Measurements from ENCODE around the gene CSH2. TPM values are rescaled to one million over a fixed set of nuclear protein-coding genes. Genes with fewer than 3 reads are reported as not detected.
"Not testable (repeated sequence)": the region's sequence is repeated elsewhere in the genome, so short reads cannot be mapped to it uniquely, and the experiment has no call there.

The CSH2 gene
- total RNA-seq, 4 donors from 2014 or later = not detected

DNA sequence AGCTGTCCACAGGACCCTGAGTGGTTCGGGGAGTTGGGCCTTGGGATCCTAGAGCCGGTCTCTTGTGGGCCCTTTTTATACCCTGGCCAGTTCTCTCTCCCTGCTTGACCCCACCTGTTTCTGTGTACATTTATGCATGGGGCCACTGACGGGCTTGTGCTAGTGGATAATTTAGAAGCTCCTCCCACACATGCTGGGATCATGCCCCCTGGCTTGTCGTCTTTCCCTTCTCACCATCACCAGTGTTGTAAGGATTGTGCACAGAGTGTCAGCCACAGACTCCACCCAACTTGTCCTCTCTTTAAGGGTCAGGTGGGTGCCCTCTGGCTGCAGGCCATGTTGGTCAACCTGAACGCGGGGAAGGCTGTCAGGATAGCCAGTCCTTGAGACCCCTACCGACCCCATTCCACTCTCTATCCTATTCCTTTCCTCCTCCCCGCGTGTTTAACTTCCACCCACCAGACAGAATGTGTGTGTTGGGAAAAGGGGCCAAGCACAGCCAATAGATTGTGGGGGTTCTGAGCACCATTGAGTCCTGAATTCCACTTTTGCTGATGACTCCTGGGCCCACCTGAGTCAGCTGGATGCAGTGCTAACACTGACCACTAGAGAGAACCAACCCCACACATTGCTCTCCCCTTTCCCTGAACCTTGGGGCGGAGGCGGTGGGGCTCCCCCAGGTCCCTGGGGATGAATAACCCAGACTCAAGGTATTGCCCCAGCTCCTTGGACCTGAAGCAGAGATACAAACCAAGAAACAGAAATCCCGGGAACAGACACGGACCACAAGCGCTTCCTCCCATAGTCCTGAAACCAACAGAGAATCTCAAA, 23.3 kb upstream of the CSH2 start, which contains the start of gene CSH1:
Gene CSH1, minus strand, starts transcription at position 51 of the 831 bp plus-strand sequence. CDS start 63 bp downstream, outside the sequence.
- H3K27ac ChIP-seq; intact Hi-C loops (cut with DNase I); H3K36me3 ChIP-seq; DNase-seq; H3K4me1 ChIP-seq; H3K4me3 ChIP-seq; H3K9me3 ChIP-seq; H3K27me3 ChIP-seq: not testable (repeated sequence)
- WGBS, 2 donors = 92 to 94% methylated on average over 3 of the region's 14 CpGs

DNA sequence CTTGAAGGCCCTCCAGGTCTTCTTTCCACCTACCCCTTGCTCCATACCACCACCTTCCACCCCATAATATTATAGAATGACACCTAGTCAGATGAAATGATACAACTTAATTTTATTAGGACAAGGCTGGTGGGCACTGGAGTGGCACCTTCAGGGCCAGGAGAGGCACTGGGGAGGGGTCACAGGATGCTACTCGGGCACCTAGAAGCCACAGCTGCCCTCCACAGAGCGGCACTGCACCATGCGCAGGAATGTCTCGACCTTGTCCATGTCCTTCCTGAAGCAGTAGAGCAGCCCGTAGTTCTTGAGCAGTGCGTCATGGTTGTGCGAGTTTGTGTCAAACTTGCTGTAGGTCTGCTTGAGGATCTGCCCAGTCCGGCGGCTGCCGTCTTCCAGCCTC, 21.3 kb upstream of the CSH2 start:
- H3K27ac ChIP-seq; DNase-seq; H3K36me3 ChIP-seq; H3K4me3 ChIP-seq; intact Hi-C loops (cut with DNase I); H3K27me3 ChIP-seq; H3K9me3 ChIP-seq; H3K4me1 ChIP-seq: not testable (repeated sequence)
- 94% methylated on average over 7 of the region's 10 CpGs; no CpG with 5 or more reads in 1 of the 2 donors for WGBS, 2 donors

DNA sequence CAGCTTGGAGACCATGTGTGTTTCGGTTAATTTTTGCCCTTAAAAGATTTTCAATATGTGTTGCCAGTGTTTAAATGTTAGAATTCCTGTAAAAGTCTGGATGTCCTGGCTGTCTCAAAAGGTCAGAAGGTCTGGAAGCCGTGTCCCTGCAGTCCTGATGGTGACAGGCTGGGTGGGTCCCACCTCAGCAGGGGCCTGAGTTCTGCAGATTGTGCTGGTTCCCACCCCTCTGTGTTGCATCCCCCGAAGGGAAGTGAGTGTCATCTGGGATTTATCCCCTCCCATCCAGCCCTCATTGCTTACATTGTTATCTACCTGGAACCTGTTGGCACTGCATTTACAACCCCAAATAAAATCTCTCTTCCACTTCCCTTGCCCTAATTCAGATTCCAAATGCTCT, 20.5 kb upstream of the CSH2 start:
- 49 to 62% methylated on average over 2 to 3 of the region's 3 CpGs for WGBS, 2 donors
- H3K36me3 ChIP-seq; H3K27me3 ChIP-seq; H3K4me3 ChIP-seq; intact Hi-C loops (cut with DNase I); H3K27ac ChIP-seq; H3K9me3 ChIP-seq; DNase-seq; H3K4me1 ChIP-seq: not testable (repeated sequence)

DNA sequence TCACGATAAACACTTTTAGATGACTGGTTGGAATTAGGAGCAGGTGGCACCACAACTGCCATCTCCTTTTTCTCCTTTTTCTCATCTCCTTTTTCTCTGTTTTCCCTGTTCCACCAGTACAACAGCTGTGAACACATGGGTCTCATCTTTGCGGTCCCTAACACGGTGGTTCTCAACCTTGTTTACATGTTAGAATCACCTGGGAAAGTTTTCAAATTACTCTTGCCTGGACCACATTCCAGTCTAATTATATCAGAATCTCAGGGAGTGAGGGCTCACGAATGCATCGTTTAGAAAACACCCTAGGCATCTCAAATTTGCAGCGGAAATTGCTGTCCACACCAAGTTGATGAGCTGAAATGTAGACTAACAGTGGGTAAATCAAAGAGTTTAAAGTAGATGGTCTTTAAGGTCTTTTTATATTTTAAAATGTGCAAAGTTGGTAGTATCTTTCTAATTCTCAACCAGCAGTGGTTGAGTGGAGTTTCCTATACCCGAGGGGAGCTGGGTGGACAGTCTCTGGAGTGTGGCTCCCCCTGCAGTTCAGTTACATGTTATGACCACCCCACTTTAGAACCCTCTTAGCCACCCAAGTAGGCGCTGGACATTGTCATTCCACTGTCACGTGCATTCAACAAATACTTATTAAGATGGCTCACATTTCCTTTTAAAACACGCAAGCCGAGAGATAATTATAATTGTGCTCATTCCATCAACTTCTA, 19.0 kb upstream of the CSH2 start:
- H3K27ac ChIP-seq; H3K4me3 ChIP-seq; H3K27me3 ChIP-seq; H3K36me3 ChIP-seq; H3K4me1 ChIP-seq; DNase-seq; H3K9me3 ChIP-seq; intact Hi-C loops (cut with DNase I): not testable (repeated sequence)
- WGBS, 2 donors = 55 to 74% methylated on average over 10 to 11 of the region's 11 CpGs

DNA sequence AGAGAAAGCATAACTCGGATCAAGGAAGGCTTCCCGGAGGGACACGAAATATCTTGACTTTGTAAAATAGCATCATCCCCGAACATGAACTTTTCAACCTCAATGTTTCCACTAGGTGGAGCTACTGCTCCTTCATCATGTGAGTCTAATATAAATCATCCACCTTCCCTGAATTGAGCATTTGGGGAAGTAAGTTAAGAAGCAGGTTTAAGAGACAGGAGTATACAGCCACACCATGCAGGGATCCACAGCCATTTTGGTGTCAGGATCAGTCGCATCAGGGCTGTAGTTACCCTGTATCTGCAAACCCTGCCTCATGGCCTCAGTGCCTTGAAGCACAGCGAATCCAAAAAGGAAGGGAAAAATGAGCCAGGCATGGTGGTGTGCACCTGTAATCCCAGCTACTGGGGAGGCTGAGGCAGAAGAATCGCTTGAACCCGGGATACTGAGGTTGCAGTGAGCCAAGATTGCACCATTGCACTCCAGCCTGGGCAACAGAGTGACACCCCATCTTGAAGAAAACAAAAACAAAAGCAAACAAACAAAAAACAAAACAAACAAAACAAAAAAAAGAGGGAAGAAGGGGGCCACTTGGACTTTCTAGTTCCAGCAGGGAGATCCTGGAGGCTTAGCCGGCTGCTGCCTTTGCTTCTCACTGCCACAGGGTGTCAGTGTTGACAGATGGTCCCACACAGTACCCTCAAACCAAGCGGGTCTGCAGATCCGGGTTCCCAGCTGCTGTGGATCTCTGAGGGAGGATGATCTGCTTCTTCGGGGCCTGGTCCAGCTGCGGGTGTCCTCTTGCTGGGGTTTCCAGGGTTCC, 15.8 kb upstream of the CSH2 start:
- H3K36me3 ChIP-seq; H3K27me3 ChIP-seq; H3K4me3 ChIP-seq; H3K9me3 ChIP-seq; intact Hi-C loops (cut with DNase I); H3K4me1 ChIP-seq; DNase-seq; H3K27ac ChIP-seq: not testable (repeated sequence)
- TF ChIP-seq, protein P1, sequence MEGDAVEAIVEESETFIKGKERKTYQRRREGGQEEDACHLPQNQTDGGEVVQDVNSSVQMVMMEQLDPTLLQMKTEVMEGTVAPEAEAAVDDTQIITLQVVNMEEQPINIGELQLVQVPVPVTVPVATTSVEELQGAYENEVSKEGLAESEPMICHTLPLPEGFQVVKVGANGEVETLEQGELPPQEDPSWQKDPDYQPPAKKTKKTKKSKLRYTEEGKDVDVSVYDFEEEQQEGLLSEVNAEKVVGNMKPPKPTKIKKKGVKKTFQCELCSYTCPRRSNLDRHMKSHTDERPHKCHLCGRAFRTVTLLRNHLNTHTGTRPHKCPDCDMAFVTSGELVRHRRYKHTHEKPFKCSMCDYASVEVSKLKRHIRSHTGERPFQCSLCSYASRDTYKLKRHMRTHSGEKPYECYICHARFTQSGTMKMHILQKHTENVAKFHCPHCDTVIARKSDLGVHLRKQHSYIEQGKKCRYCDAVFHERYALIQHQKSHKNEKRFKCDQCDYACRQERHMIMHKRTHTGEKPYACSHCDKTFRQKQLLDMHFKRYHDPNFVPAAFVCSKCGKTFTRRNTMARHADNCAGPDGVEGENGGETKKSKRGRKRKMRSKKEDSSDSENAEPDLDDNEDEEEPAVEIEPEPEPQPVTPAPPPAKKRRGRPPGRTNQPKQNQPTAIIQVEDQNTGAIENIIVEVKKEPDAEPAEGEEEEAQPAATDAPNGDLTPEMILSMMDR (IDR thresholded peaks at IDR 0.05) = peak; percentile 9 to 52 (median 31)
- 19 to 23% methylated on average over 11 of the region's 13 CpGs for WGBS, 2 donors

DNA sequence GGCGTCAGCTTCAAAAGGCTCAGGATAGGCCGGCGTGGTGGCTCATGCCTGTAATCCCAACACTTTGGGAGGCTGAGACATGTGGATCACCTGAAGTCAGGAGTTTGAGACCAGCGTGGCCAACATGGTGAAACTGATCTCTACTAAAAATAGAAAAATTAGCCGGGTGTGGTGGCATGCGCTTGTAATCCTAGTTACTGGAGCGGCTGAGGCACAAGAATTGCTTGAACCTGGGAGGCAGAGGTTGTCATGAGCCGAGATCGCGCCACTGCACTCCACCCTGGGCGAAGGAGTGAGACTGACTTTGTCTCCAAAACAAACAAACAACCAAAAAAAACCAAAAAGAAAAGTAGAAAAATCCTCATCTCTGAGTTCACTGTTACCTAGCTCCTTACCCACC, 11.6 kb upstream of the CSH2 start:
- H3K9me3 ChIP-seq; H3K4me1 ChIP-seq; H3K36me3 ChIP-seq; DNase-seq; intact Hi-C loops (cut with DNase I); H3K27me3 ChIP-seq; H3K27ac ChIP-seq; H3K4me3 ChIP-seq: not testable (repeated sequence)
- 75 to 85% methylated on average over 7 to 8 of the region's 11 CpGs for WGBS, 2 donors

DNA sequence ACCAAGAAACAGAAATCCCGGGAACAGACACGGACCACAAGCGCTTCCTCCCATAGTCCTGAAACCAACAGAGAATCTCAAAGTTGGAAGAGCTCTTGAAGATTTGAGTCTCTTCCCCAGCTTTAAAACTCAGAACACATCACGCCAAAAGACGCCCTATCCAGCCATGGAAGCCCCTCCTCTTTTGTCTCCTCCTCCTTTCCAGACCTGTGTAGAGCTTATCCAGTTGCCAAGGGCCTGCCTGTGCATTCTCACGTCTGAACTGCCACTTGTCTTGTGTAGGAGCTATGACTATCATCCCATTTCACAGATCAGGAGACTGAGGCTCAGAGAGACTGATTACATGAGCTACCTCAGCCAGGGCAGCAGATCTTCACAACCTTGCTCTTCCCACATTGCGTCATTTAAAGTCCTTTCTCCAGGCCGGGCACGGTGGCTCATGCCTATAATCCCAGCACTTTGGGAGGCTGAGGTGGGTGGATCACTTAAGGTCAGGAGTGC, 9.2 kb upstream of the CSH2 start:
- H3K4me1 ChIP-seq; H3K27ac ChIP-seq; H3K36me3 ChIP-seq; H3K4me3 ChIP-seq; H3K9me3 ChIP-seq; H3K27me3 ChIP-seq; DNase-seq; intact Hi-C loops (cut with DNase I): not testable (repeated sequence)
- WGBS, 2 donors = 69 to 73% methylated on average over 5 to 6 of the region's 9 CpGs
